ENCODE measurements around the gene SYTL2.

The SYTL2 gene

DNA sequence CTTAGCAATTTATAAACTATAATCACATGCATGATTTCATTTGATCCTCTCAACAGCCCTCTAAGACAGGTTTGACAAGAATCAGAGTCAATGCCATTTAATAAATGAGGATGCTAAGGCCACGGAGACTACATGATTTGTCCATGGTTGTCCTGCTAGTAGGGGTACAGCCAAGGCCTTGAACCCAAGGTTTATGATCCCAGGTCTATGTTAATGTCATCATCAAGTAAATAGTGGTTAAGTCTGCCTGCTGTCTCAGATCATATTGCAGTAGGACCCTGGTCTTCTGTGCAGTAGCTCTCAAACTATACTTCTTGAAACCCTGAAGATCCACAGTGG lies 17.7 kb upstream of the SYTL2 start:
- in situ Hi-C loops (cut with HindIII; ENCODE audit: low sequenced_read_pairs) = no loop called here

DNA sequence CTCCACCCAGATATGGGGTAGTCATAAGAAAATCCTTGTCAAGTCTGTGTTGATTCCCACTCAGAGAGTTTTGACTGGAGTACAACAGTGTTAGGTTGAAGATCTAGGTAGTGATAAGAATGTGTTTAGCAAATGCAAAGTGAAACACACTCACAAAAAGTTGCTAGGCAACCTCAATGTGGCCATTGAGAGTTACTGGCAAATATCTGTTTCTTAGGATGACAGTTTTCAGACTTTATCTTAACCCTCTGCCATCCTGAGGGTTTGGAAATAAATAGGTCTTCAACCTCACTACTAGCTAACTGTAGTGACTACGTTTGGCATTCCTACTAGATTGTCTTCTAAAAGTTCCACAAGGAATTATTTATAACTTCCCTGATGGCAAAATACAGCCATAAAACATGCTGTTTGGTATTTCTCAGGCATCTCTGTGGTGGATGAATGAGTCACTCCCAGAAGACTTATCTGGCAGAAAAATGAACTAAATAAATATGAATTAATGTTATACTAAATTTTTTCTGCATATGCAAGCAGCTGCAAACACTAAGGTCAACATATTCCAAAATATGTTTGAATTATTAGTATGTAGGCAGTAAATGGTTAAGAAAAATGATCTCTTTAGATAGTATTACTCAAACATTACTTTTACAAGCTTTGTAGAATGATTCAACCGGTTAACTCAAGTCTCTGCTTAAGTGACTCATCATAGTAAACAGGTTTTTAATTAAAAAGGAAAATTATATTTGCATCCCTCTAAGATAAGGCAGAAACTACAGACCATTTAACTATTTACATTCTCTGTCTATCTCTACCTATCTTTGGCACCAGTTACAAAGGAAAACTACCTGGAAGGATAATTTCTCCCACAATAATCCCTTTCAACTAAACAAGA lies 17.1 kb upstream of the SYTL2 start:
- in situ Hi-C loops (cut with HindIII; ENCODE audit: low sequenced_read_pairs) = no loop called here

DNA sequence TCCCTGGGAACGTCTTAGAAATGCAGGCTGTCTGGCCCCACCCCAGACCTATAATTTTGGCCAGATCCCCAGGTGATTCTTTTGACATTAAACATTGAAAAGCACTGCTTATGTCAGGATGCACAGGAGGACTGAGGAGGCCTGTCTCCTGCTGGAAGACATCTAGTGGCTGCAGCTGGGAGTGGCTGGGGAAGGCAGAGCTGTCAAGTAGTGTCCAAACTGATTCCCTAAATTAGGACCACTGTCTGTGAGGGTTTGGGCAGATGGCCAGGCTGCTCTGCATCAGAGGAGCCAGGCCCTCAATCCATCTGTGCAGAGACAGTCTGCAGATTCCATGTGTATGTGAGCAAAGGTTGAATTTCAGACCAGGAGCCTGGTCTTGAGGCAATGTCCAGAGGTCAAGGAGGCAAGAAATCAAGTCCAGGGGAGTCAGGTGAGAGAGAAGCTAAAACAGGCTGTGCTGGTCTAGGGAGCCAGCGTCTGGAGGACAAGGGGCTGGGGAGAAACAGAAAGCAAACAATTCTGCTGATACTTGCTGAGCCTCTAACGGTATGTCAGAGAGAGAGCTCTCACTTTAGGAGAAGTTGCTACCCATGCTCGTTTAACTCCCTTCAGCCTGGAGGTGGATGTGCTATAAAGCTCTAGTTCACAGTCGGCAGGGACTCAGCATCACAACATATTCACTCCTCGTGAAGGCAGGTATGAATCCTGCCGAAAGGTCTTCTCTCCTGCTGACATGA lies 15.3 kb upstream of the SYTL2 start:
- in situ Hi-C loops (cut with HindIII; ENCODE audit: low sequenced_read_pairs) = no loop called here

DNA sequence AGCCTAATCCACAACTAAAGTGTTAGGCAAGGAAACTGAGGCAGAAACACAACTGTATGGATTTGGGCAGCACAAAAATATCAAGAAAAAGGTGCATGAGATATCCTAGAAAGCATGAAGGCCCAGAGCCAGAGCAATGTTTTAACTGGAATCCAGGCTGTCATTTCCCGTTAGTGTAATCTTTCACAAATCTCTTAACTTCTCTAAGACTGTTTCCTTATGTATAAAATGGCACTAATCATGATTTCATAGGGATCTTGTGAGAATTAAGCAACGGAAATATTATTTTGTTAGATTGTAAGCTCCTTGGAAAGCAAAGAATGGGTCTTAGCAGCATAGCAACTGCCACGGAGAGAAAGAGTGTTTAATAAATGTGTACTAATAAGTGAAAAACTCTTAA lies 14.7 kb upstream of the SYTL2 start:
- in situ Hi-C loops (cut with HindIII; ENCODE audit: low sequenced_read_pairs) = no loop called here

DNA sequence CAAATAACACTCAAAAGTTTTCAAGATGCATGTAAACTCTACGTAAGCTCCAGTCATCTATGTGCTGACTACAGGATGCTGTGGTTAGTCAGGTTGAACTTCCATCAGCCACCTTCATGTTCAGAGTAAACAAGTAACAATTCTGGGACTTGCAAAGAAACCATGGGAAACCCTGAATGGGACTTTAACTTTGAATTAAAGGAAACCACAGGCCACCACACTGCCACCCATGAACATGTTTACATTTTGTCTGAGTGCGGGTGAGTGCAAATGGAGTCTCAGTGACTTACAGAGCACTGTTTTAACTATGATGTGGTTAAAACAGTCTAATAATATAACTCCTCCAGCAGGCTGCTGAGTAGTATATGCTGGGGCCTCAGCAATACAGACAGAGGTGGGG lies 12.9 kb upstream of the SYTL2 start:
- in situ Hi-C loops (cut with HindIII; ENCODE audit: low sequenced_read_pairs) = no loop called here

DNA sequence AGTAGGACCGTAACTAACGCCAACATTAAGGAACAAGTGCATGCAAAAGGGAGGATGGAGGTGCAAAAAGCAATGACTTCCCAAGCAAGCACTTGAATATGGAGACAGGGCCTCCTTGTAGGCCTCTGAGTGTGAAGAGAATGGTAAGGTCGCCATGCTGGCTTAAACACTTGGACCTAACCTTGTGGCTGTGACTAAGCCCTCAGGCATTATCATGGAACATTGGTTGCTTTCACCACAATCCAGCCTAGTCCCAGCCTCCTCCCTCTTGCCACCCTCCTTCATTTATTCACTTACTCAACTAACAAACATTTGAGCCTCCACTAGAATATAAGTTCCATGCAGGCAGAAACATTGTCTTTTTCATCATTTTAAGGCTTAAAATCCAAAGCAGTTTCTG lies 11.9 kb upstream of the SYTL2 start:
- in situ Hi-C loops (cut with HindIII; ENCODE audit: low sequenced_read_pairs) = no loop called here

DNA sequence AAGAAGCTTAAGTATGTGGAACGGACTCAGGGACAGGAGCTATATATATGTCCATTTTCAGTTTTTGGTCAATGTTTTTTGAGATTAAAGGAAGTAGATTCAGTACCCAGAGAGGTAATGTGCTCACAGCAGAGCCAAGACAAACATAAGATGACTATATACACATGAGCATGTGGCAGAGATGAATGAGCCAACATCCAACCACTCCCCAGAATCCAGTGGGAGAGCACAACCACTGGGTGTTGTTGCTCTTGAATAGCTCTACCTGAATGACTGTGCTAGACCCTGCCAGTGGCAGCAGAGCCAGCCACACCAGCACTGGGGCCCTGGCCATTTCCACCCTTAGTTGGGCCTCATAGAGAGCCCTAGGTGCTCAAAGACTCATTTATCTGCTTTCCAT lies 10.7 kb upstream of the SYTL2 start:
- in situ Hi-C loops (cut with HindIII; ENCODE audit: low sequenced_read_pairs) = no loop called here

DNA sequence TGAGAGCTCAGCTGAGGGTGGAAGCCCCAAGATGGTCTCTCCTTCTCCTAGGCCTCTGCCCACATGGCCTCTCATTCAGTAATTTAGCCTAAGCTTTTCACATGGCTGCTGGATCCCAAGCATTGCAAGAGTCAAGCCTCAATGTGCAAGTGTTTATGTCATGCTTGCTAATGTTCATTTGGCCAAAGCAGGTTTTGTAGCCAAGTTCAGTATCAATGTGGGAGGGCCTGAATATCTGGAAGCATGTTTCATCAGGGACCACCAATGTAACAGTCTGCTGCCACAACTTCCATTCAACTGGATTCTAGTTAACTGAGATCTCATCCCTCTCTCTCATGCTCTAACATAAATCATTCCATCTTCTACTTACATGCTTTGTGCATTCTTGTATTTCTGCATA lies 8.5 kb upstream of the SYTL2 start:
- in situ Hi-C loops (cut with HindIII; ENCODE audit: low sequenced_read_pairs) = no loop called here

DNA sequence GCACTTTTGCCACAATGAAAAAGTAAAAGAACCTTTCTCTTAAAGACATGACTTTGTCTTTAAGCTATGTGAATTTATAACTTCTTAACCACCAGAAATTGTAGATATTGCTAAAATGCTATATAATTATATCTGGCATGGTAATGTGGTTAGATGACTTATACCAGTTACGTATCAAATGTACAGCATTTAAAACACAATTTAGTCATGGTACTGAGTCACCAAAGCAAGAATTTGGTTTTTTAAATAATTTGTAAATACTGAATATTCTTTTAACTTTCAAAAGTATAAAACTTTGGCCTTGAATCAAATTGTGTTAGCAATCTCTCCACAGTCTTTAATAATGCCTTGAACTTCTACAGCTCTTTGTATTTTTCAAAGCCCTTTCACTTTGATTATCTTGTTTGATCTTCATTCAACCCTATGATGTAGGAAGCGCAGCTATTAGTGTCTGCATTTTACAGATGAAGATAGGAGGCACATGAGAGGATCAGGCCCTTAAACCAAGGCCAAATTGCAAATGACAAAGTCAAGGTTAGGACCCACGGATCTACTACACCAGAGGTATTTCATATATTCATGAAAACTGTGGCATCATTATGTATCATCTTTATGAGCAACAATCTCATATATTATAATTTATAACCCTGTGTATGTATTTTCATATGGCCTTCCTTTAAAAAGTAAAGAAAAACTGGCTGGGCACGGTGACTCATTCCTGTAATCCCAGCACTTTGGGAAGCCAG lies 4.4 kb upstream of the SYTL2 start:
- in situ Hi-C loops (cut with HindIII; ENCODE audit: low sequenced_read_pairs) = no loop called here

DNA sequence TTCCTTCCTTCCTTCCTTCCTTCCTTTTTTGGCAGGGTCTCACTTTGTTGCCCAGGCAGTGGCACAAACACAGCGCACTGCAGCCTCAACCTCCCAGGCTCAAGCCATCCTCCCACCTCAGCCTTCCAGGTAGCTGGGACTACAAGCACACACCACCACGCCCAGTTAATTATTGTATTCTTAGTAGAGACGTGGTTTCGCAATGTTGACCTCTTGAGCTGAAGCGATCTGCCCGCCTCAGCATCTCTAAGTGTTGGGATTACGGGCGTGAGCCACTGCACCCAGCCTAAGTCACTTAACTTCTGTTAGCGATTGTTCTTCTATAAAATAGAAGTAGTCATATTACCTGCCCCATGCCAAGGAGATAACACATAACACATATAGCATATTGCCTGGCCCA lies 2.8 kb upstream of the SYTL2 start:
- in situ Hi-C loops (cut with HindIII; ENCODE audit: low sequenced_read_pairs) = no loop called here

DNA sequence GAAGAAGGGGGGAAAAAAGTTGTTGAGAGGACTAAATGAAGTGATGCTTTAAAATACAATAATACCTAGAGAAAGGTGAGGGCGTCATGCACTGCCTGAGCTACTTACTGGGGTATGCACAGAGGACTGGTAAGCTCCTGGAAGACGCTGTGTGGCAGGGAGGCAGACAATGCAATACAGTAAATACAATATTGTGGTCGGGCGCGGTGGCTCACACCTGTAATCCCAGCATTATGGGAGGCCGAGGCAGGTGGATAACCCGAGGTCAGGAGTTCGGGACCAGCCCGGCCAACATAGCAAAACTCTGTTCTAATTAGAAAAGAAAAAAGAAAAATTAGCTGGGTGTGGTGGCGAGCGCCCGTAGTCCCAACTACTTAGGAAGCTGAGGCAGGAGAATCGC lies 683 bp upstream of the SYTL2 start:
- in situ Hi-C loops (cut with HindIII; ENCODE audit: low sequenced_read_pairs) = no loop called here

DNA sequence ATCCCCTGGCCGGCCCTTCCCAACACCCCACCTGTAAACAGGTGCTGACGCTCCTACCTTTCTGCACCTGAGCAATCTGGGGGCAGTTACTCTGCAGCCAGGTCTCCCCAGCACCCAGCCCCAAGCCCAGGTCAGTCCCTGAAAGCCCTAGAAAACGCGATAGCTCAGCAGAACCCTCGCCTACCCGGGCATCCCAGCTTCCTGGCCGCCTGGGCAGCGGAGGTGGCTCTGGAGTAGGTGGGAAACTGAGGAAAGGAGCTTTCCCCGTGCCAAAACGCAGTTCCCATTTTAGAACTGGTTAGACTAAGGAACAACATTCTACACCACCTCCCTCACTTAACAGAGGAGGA lies 445 bp downstream of the SYTL2 start:
- in situ Hi-C loops (cut with HindIII; ENCODE audit: low sequenced_read_pairs) = no loop called here

DNA sequence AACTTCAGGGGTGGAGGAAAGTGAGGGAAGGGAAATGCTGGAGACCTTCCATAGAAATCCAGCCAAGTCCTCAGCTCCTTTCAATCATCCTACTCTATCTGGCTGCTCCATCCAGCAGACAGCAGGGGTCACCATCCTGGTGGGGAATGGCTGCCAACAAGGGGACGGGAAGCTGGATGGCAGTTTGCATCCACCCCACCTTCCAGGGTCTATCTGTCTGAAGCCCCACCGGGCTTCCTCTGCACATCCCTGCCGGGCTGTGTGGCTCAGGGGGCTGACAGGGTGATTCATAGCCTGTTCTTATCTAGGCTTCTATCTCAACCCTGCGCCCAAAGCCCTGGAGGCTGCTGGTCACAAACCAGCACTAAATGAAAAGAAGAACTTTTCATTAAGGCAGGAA lies 1.1 kb downstream of the SYTL2 start:
- in situ Hi-C loops (cut with HindIII; ENCODE audit: low sequenced_read_pairs) = no loop called here

DNA sequence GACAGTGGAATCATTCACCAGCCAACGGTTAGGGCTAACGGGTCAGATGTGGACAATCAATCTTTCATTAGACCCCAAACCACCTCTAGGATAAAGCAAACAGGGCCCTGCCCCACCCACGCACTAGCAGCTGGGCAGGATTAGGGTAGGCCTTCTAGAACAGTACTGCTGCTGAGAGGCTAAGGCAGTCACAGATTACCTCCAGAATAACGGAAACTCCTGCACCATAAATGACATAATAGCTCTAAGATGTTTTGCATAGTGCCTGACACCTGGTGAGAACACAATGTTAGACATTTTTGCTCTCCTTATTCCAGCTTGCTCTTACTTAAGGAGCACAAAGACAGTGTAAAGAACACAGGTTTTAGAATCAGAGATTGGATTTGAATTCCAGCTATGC lies 1.8 kb downstream of the SYTL2 start:
- in situ Hi-C loops (cut with HindIII; ENCODE audit: low sequenced_read_pairs) = no loop called here

DNA sequence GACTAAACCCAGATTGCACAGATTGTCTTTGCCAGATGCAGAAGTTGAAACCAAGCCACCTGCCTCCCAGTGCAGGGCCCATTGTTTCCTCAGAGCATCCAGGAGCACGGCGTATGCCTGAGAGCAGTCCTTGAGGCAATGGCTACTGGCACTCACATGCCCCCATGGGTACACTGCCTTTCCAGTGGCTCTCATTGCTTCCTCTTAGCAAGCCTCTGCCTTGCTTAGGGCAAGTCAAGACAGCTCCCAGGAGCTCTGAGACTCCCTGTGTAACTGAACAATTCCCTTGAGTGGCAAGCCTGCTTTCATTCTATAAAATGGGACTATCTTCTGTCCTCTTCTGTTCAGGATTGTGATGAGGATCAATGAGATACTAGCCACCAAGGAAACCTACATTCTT lies 4.1 kb downstream of the SYTL2 start:
- in situ Hi-C loops (cut with HindIII; ENCODE audit: low sequenced_read_pairs) = no loop called here

DNA sequence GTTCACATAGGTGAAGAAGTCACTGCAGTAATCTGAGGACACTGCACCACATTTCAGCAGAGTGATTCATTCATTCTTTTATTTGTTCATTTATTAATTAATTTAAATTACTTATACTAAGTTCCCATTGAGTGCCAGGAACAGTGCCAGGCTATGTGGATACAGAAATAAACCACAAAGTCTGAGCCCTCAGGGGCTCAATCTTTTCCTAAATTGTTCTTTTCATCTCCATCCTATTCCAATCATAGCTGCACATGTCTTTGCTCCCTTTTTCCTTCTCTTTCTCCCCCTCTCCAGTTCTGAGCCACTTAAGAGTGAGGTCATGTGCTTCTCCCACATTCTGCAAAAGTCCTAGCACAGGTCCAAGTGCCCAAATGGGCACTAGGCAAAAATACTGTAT lies 4.9 kb downstream of the SYTL2 start:
- in situ Hi-C loops (cut with HindIII; ENCODE audit: low sequenced_read_pairs) = no loop called here

DNA sequence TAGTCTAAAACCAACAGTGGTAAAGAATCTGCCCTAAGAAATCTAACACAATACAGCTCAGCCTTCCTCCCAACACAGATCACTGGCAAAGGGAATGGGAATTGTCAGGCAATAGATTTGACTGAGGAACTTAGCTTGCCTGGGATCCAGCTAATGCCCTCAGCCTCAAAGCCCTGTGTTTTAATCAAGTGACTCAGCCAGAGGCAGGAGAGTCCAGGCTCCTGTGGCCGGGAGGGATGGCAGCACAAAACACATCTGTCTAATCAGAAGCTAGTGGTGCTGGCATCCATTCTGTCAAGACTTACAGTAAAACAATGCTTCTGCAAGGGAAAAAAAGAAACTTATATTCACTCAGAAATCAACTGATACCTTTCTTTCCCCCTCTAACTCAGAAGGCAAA lies 5.6 kb downstream of the SYTL2 start:
- in situ Hi-C loops (cut with HindIII; ENCODE audit: low sequenced_read_pairs) = no loop called here

DNA sequence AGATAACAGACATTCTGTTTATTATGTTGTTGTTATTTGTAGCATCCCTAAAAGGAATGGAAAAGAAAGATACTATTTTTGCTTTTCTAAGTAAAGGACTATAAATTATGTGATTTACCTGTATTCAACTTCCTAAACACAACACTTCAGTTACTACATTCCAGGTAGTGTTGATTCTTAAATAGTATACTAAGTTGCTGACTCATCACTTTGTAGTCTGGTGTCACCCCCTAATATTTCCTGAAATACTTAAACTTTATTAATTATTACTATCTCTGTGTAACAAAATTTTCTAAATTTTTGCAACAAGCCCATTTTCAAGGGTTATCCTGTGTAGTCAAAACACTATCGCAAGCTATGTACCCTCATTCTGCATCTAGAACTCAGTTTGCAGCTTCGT lies 7.0 kb downstream of the SYTL2 start:
- in situ Hi-C loops (cut with HindIII; ENCODE audit: low sequenced_read_pairs) = no loop called here

DNA sequence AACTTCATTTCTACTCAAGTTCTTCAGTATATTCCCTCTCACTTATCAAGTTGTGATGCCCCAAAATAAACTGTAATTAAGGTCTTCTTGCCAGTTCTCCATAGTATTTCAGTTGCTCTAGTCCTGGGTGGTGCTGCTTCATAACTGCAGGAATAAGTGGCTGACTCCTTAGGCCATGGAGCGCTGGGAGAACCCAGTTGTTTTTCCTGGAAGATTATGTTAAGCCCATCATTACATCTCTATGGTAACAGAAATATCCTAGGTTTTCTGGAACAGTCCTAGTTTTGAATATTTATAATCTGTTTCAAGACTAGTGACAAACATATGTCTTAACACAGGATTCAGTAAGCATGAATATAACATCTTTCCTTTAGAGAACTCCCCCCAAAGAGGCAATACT lies 7.6 kb downstream of the SYTL2 start:
- in situ Hi-C loops (cut with HindIII; ENCODE audit: low sequenced_read_pairs) = no loop called here

DNA sequence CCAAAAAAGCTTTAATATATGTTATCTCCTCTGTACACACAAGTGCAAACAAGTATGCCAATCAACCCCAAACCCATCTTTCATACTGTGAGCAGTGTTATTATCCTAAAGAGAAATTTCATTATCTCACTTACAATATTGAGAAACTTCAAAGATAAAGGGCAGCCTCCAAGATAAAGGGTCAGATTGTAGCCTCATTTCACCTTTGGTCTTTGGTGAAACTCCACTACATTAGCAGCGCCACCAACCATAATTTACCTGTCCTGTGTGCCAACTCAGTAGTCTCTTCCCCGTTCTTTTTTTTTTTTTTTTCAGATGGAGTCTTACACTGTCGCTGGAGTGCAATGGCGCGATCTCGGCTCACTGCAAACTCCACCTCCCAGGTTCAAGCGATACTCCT lies 9.4 kb downstream of the SYTL2 start:
- in situ Hi-C loops (cut with HindIII; ENCODE audit: low sequenced_read_pairs) = no loop called here

DNA sequence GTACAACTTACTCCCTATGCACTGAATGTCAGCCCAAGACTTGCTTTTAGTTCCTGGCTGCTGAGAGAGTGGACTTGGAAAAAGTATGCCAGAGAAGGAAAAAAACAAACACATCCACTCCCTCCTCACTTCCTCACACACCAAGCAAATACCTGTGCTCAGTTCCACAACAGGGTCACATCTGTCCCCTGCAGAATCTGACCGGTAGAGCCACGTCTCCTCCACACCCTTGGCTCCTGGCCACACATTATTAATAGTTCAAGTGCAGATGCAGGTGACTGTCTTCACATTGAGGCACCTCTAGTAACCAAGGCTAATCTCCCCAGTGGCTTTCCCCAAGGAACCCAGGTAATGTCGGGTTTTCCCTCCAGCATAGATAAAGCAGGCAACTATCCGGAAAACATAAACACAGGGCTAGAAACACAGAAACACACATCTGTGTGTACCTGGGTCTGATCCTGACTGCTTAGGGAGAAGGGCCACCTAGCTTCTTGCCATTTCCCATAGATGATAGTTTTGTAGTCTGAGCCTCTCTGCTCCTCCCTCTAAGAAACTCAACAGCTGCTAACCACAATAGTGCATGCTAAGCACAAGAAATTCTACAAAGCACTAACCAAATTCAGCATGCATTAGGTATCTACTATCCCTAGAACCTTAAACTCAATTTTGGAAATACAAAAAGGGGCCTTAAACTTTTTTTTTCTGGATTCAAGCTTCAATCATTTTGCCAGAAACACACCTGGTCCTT lies 10.2 kb downstream of the SYTL2 start:
- in situ Hi-C loops (cut with HindIII; ENCODE audit: low sequenced_read_pairs) = no loop called here
